Measurements from ENCODE around the gene HBA2.
"Not testable (repeated sequence)": the region's sequence is repeated elsewhere in the genome, so short reads cannot be mapped to it uniquely, and the experiment has no call there.

HBA2 gene

DNA sequence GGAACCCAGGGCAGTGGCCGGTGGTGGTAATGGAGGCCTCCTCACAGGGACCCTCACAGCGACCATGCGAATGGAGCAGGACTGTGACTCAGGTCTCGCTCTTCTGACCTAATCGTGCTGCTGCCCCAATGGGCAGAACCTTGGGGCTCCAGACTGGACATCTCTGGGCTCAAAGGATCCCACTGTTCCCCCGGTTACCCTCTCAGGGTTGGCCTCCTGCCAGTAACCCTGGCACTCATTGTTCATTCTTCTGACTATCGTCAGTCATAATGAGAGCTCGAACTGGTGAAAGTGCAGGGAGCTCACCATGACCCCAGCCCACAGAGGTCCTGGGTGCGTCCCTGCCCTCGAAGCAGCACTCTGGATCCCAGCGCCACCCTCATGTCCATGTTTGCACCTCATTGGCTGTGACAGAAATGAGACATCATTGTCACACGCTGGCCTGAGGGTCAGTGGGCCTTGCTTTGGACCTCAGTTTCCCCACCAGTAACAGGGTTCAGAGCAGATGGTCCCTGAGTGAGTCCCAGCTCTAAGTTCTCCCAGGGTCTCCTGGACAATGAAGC, 30.2 kb upstream of the HBA2 start:
- no peaks in the 10 kb centered on the region for H3K27me3 ChIP-seq (ENCODE audit: control insufficient read depth, insufficient read depth, low read length, poor library complexity, severe bottlenecking)
- no peaks in the 10 kb centered on the region for H3K36me3 ChIP-seq (ENCODE audit: control insufficient read depth, insufficient read depth, low read length)
- 91% methylated on average over 12 of the region's 12 CpGs for WGBS, 2 experiments
- H3K9me3 ChIP-seq (ENCODE audit: control insufficient read depth, low read length), result no peaks in the 10 kb centered on the region
- H3K4me1 ChIP-seq (ENCODE audit: control insufficient read depth, insufficient read depth, low read length), result no peaks in the 10 kb centered on the region
- H3K4me3 ChIP-seq (ENCODE audit: insufficient read depth, low read depth, low read length), result no peak overlapping the region
- no peak overlapping the region for H3K27ac ChIP-seq (ENCODE audit: insufficient read depth, low read depth, low read length, poor library complexity, severe bottlenecking)

DNA sequence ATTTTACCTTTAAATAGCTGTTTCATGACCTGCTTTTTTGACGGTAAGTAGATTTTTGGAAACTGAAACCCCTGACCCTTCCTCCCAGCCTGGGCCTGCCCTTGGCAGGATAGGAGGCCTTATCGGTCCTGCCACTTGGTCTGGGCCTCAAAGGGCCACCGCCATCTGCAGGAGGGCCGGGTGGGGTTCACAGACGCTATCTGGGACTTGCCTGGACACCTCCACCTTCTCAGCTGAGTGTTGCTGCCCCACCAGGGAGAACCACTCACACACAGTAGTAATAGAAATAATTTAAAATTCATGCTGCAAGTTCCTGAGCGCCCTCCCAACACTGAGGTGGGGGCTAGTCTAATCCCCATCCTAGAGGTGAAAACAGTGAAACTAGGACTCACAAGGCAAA, 29.6 kb upstream of the HBA2 start:
- H3K4me3 ChIP-seq (ENCODE audit: insufficient read depth, low read depth, low read length), result no peak overlapping the region

GRCh38 chr16:143456-143855, 29.2 kb upstream of the HBA2 start:
- Histone ChIP-seq H3K27ac (ENCODE audit: insufficient read depth, low read depth, low read length, poor library complexity, severe bottlenecking) (no peak overlapping the region), H3K36me3 (ENCODE audit: control insufficient read depth, insufficient read depth, low read length) (no peaks in the 10 kb centered on the region), H3K9me3 (ENCODE audit: control insufficient read depth, low read length) (no peaks in the 10 kb centered on the region), H3K27me3 (ENCODE audit: control insufficient read depth, insufficient read depth, low read length, poor library complexity, severe bottlenecking) (peaks cover 6% of the 10 kb centered on the region), H3K4me1 (ENCODE audit: control insufficient read depth, insufficient read depth, low read length) (no peaks in the 10 kb centered on the region), H3K4me3 (ENCODE audit: insufficient read depth, low read depth, low read length) (no peak overlapping the region)
- WGBS, 2 experiments, result 89 to 90% methylated on average over 6 of the region's 6 CpGs

More for the DNA sequence above, 29.6 kb upstream of the HBA2 start:
- no peaks in the 10 kb centered on the region for H3K4me1 ChIP-seq (ENCODE audit: control insufficient read depth, insufficient read depth, low read length)
- no peaks in the 10 kb centered on the region for H3K9me3 ChIP-seq (ENCODE audit: control insufficient read depth, low read length)
- no peak overlapping the region for H3K27ac ChIP-seq (ENCODE audit: insufficient read depth, low read depth, low read length, poor library complexity, severe bottlenecking)
- no peaks in the 10 kb centered on the region for H3K36me3 ChIP-seq (ENCODE audit: control insufficient read depth, insufficient read depth, low read length)
- WGBS, 2 experiments, result 90 to 95% methylated on average over 6 of the region's 6 CpGs
- H3K27me3 ChIP-seq (ENCODE audit: control insufficient read depth, insufficient read depth, low read length, poor library complexity, severe bottlenecking), result peaks cover 2% of the 10 kb centered on the region

- WGBS, 2 experiments, result 93 to 94% methylated on average over 14 of the region's 14 CpGs
- Histone ChIP-seq H3K27me3 (ENCODE audit: control insufficient read depth, insufficient read depth, low read length, poor library complexity, severe bottlenecking) (peaks cover 19% of the 10 kb centered on the region), H3K4me3 (ENCODE audit: insufficient read depth, low read depth, low read length) (no peak overlapping the region), H3K36me3 (ENCODE audit: control insufficient read depth, insufficient read depth, low read length) (no peaks in the 10 kb centered on the region), H3K4me1 (ENCODE audit: control insufficient read depth, insufficient read depth, low read length) (no peaks in the 10 kb centered on the region), H3K27ac (ENCODE audit: insufficient read depth, low read depth, low read length, poor library complexity, severe bottlenecking) (no peak overlapping the region), H3K9me3 (ENCODE audit: control insufficient read depth, low read length) (no peaks in the 10 kb centered on the region)
These were observed 27.9 kb upstream of the HBA2 start for GRCh38 chr16:144797-145252.

DNA sequence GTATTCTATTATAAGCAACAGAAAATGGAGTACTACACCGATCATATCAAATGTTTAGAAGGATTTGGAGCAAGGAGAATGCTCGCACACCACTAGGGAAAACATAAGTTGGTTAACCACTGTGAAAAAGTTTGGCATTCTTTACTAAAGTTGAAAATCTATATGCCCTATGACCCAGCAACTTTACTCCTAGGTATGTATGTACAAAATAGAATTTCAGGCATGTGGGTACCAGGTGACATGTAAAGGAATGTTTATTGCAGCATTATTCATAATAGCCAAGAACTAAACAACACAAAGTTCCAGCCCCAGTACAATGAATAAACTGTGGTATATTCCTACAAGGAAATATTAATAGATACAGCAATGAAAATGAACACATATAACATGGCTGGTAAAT, 26.0 kb upstream of the HBA2 start:
- Histone ChIP-seq H3K4me1 (ENCODE audit: control insufficient read depth, insufficient read depth, low read length) (no peaks in the 10 kb centered on the region), H3K27me3 (ENCODE audit: control insufficient read depth, insufficient read depth, low read length, poor library complexity, severe bottlenecking) (peaks cover 34% of the 10 kb centered on the region), H3K9me3 (ENCODE audit: control insufficient read depth, low read length) (no peaks in the 10 kb centered on the region), H3K4me3 (ENCODE audit: insufficient read depth, low read depth, low read length) (no peak overlapping the region), H3K27ac (ENCODE audit: insufficient read depth, low read depth, low read length, poor library complexity, severe bottlenecking) (no peak overlapping the region), H3K36me3 (ENCODE audit: control insufficient read depth, insufficient read depth, low read length) (no peaks in the 10 kb centered on the region)
- WGBS, 2 experiments, result 94 to 95% methylated on average over 2 of the region's 2 CpGs

GRCh38 chr16:149024-149660, 23.5 kb upstream of the HBA2 start:
- Histone ChIP-seq H3K36me3 (ENCODE audit: control insufficient read depth, insufficient read depth, low read length) (no peaks in the 10 kb centered on the region), H3K4me1 (ENCODE audit: control insufficient read depth, insufficient read depth, low read length) (no peaks in the 10 kb centered on the region), H3K9me3 (ENCODE audit: control insufficient read depth, low read length) (no peaks in the 10 kb centered on the region), H3K27me3 (ENCODE audit: control insufficient read depth, insufficient read depth, low read length, poor library complexity, severe bottlenecking) (peaks cover 50% of the 10 kb centered on the region), H3K4me3 (ENCODE audit: insufficient read depth, low read depth, low read length) (no peak overlapping the region), H3K27ac (ENCODE audit: insufficient read depth, low read depth, low read length, poor library complexity, severe bottlenecking) (no peak overlapping the region)
- 61 to 65% methylated on average over 9 of the region's 9 CpGs for whole genome bisulfite sequencing, 2 experiments

GRCh38 chr16:152141-153128, 20.2 kb upstream of the HBA2 start, which contains the start of gene HBZ:
Gene HBZ, plus strand, starts transcription at chr16:152644. Its CDS starts 266 bp downstream, at chr16:152910.
- no peaks in the 10 kb centered on the region for H3K9me3 ChIP-seq (ENCODE audit: control insufficient read depth, low read length)
- H3K4me1 ChIP-seq (ENCODE audit: control insufficient read depth, insufficient read depth, low read length), result no peaks in the 10 kb centered on the region
- H3K36me3 ChIP-seq (ENCODE audit: control insufficient read depth, insufficient read depth, low read length), result no peaks in the 10 kb centered on the region
- H3K4me3 ChIP-seq (ENCODE audit: insufficient read depth, low read depth, low read length), result no peak within 1 kb of the TSS
- H3K27ac ChIP-seq (ENCODE audit: insufficient read depth, low read depth, low read length, poor library complexity, severe bottlenecking), result no peak within 1 kb of the TSS
- 89 to 90% methylated on average over 17 of the region's 17 CpGs for WGBS, 2 experiments
- peaks cover 83% of the 10 kb centered on the region for H3K27me3 ChIP-seq (ENCODE audit: control insufficient read depth, insufficient read depth, low read length, poor library complexity, severe bottlenecking)

GRCh38 chr16:153129-153521, 19.6 kb upstream of the HBA2 start:
- not testable (repeated sequence) for H3K9me3 ChIP-seq (ENCODE audit: control insufficient read depth, low read length); H3K4me3 ChIP-seq (ENCODE audit: insufficient read depth, low read depth, low read length); H3K36me3 ChIP-seq (ENCODE audit: control insufficient read depth, insufficient read depth, low read length); H3K27ac ChIP-seq (ENCODE audit: insufficient read depth, low read depth, low read length, poor library complexity, severe bottlenecking); H3K4me1 ChIP-seq (ENCODE audit: control insufficient read depth, insufficient read depth, low read length)
- H3K27me3 ChIP-seq (ENCODE audit: control insufficient read depth, insufficient read depth, low read length, poor library complexity, severe bottlenecking), result peaks cover 88% of the 10 kb centered on the region
- WGBS, 2 experiments, result 73 to 79% methylated on average over 3 of the region's 6 CpGs

DNA sequence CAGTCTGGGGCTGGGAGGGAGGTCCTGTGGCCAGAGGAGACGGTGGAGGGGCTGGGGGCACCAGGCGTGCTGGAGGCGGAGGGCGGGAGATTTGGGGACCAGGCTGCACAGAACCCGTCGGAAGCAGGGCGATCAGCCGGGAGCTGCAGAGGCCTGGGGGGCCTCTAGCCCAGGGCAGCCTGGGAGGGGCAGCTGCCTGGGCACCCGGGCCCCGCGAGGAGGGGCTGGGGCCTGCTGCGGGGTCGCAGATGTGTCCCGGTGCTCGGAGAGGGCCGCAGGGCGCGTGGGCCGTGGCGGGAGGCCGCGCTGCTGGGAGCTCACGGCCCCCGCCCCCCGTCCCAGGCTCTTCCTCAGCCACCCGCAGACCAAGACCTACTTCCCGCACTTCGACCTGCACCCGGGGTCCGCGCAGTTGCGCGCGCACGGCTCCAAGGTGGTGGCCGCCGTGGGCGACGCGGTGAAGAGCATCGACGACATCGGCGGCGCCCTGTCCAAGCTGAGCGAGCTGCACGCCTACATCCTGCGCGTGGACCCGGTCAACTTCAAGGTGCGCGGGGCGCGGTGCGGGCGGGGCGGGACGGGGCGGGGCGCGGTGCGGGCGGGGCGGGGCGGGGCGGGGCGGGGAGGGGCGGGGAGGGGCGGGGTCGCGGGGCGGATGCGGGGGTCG, 19.0 kb upstream of the HBA2 start:
- H3K27me3 ChIP-seq (ENCODE audit: control insufficient read depth, insufficient read depth, low read length, poor library complexity, severe bottlenecking), result peaks cover 87% of the 10 kb centered on the region
- not testable (repeated sequence) for H3K4me3 ChIP-seq (ENCODE audit: insufficient read depth, low read depth, low read length); H3K9me3 ChIP-seq (ENCODE audit: control insufficient read depth, low read length); H3K36me3 ChIP-seq (ENCODE audit: control insufficient read depth, insufficient read depth, low read length); H3K27ac ChIP-seq (ENCODE audit: insufficient read depth, low read depth, low read length, poor library complexity, severe bottlenecking); H3K4me1 ChIP-seq (ENCODE audit: control insufficient read depth, insufficient read depth, low read length)
- 0% methylated on average over 17 of the region's 74 CpGs; no CpG with 5 or more reads in 1 of the 2 experiments for WGBS, 2 experiments
